Stimulated activated CD4-positive, alpha-beta T cell treated with anti-CD3 and anti-CD28 coated beads, Interleukin-12 subunit alpha, Interleukin-12 subunit beta, amount 100 ng/mL, for 48 hours (primary cell): Measurements from ENCODE around the gene PTGS1.
A peak's percentile ranks its signal among the peaks of the same experiment; 100 is the strongest.
"Not testable (repeated sequence)": the region's sequence is repeated elsewhere in the genome, so short reads cannot be mapped to it uniquely, and the experiment has no call there.

Experiments used
- DNase-seq, 3 donors: peaks; one replicate each; pipeline ENCODE4 v3.0.0-alpha.2; 2020; ENCODE audit warnings: low read depth in 2 of 3, low spot score in 1 of 3

The PTGS1 gene

GRCh38 chr9:122346478-122347347, 24.1 kb upstream of the PTGS1 start:
- DNase-seq, result no peak

GRCh38 chr9:122347348-122348287, 23.2 kb upstream of the PTGS1 start:
- no peak for DNase-seq

- DNase-seq, result no peak
Observed at GRCh38 chr9:122348288-122348777, 22.5 kb upstream of the PTGS1 start.

GRCh38 chr9:122348791-122349190, 22.0 kb upstream of the PTGS1 start:
- DNase-seq, result no peak

GRCh38 chr9:122349201-122349600, 21.6 kb upstream of the PTGS1 start:
- DNase-seq, result no peak

- peak; percentile 56 to 79 (median 66) for DNase-seq
Observed at GRCh38 chr9:122350577-122351355, 20.1 kb upstream of the PTGS1 start.

- DNase-seq, result no peak
Observed at GRCh38 chr9:122354536-122355199, 16.2 kb upstream of the PTGS1 start.

- DNase-seq, result no peak
Observed at GRCh38 chr9:122355336-122355875, 15.4 kb upstream of the PTGS1 start.

GRCh38 chr9:122356627-122357026, 14.2 kb upstream of the PTGS1 start:
- no peak for DNase-seq

- no peak for DNase-seq
Observed at GRCh38 chr9:122360891-122361290, 9.9 kb upstream of the PTGS1 start.

- not testable (repeated sequence) for DNase-seq
Observed at GRCh38 chr9:122363131-122363530, 7.7 kb upstream of the PTGS1 start.

- DNase-seq, result no peak
Observed at GRCh38 chr9:122364117-122364782, 6.6 kb upstream of the PTGS1 start.

GRCh38 chr9:122364783-122365150, 6.1 kb upstream of the PTGS1 start:
- no peak for DNase-seq

GRCh38 chr9:122366074-122366660, 4.7 kb upstream of the PTGS1 start:
- no peak for DNase-seq

GRCh38 chr9:122367065-122367464, 3.8 kb upstream of the PTGS1 start:
- DNase-seq, result no peak

- DNase-seq, result no peak
Observed at GRCh38 chr9:122367774-122368460, 2.9 kb upstream of the PTGS1 start.

- no peak for DNase-seq
Observed at GRCh38 chr9:122368642-122369041, 2.2 kb upstream of the PTGS1 start.

GRCh38 chr9:122370303-122370702, 521 bp upstream of the PTGS1 start:
- DNase-seq, result no peak

GRCh38 chr9:122371846-122372245, 1.0 kb downstream of the PTGS1 start:
- DNase-seq, result no peak
